ENCODE measurements around the gene COX6A2. TPM values are rescaled to one million over a fixed set of nuclear protein-coding genes. Genes with fewer than 3 reads are reported as not detected.

The COX6A2 gene
- total RNA-seq, 1 donor, result not detected

Other genes with a start within 250 kb of the COX6A2 start
- 24.2 and 30.4 TPM in 2 replicates for gene FUS, start 248.2 kb downstream of the COX6A2 start, total RNA-seq
- 53.9 and 61.5 TPM in 2 replicates for gene PYCARD, start 225.6 kb downstream of the COX6A2 start, total RNA-seq
- gene TRIM72, start 214.2 kb downstream of the COX6A2 start, total RNA-seq, result not detected in 2 replicates
- not detected in 2 replicates for gene PYDC1, start 211.2 kb downstream of the COX6A2 start, total RNA-seq
- 0.36 TPM in 1 of 2 replicates, not detected in the other for gene ITGAM, start 168.4 kb downstream of the COX6A2 start, total RNA-seq
- gene ITGAX, start 73.2 kb downstream of the COX6A2 start, total RNA-seq, result under 0.01 and 0.36 TPM in 2 replicates
- not detected in 2 replicates for gene ITGAD, start 35.0 kb downstream of the COX6A2 start, total RNA-seq
- 1.1 and 1.2 TPM in 2 replicates for gene ZNF843, start 14.4 kb upstream of the COX6A2 start, total RNA-seq
- gene ARMC5, start 31.1 kb upstream of the COX6A2 start, total RNA-seq, result 10.6 and 12.7 TPM in 2 replicates
- 60.1 and 70.4 TPM in 2 replicates for gene TGFB1I1, start 43.8 kb upstream of the COX6A2 start, total RNA-seq
- not detected in 2 replicates for gene SLC5A2, start 54.8 kb upstream of the COX6A2 start, total RNA-seq
- gene RUSF1, start 80.0 kb upstream of the COX6A2 start, total RNA-seq, result 48.5 and 53.0 TPM in 2 replicates
- not detected in 2 replicates for gene AHSP, start 99.5 kb upstream of the COX6A2 start, total RNA-seq

Measured in osteoblast (primary cell).